AG04449 (cell line): ENCODE results near the gene AGTPBP1.

Experiments
- CTCF ChIA-PET: fragments of 350-600 bp; formaldehyde crosslinking; extraction: SDS; loops from one replicate; lab custom pipeline; 2021; ENCODE audit warnings: antibody characterized with exemption; lab: Yijun Ruan, JAX
- POLR2A ChIA-PET: fragments of 400-600, 350-600 bp; formaldehyde crosslinking; extraction: SDS; loops from one replicate; lab custom pipeline; 2020; ENCODE audit warnings: antibody characterized with exemption, inconsistent platforms; lab: Yijun Ruan, JAX
- DNase-seq: peaks from one replicate; pipeline ENCODE4 v3.0.0-alpha.2; 2010; ENCODE audit warnings: low read depth, low spot score
- H3K4me3 ChIP-seq: 2 replicates; pipeline ENCODE4 v1.5.1; 2011; ENCODE audit warnings: low read depth, mild to moderate bottlenecking, control low read depth, low read length
- CTCF ChIP-seq: IDR thresholded peaks from one replicate; pipeline ENCODE4 v1.5.1; 2011; ENCODE audit warnings: mild to moderate bottlenecking, moderate library complexity, low read length, control low read depth, inconsistent platforms; ENCODE audit not compliant: insufficient read depth; ENCODE audit errors: missing control alignments

The AGTPBP1 gene

GRCh38 chr9:85667374-85667773, 74.4 kb downstream of the AGTPBP1 start:
- ChIA-PET CTCF (no interaction called here), POLR2A (no interaction called here)
- no peak for TF ChIP-seq CTCF
- no peak for DNase-seq
- no peak overlapping the region for H3K4me3 ChIP-seq

- no peak for DNase-seq
- no peak overlapping the region for H3K4me3 ChIP-seq
- CTCF ChIA-PET, result no interaction called here
- no peak for TF ChIP-seq CTCF
- POLR2A ChIA-PET, result no interaction called here
Measured at GRCh38 chr9:85666086-85666485, 75.7 kb downstream of the AGTPBP1 start.

DNA sequence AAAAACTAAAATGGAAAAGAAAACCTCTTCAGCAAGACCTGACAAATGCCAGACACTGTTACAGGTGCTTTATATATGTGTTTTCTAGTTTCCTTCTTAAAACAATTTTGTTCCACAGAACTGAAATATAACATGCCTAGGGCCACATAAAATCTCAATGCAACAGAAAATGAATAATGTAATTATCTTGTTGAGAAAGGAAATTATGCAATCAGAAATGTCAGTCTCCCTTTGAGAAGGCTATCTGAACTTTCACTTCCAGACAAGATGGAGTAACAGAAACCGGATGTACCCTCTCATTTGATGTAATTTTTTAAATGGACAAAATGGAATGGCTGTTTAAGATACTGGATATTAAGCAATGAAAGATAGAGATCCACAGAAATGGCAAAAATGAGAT, 79.2 kb downstream of the AGTPBP1 start:
- no peak for TF ChIP-seq CTCF
- no peak overlapping the region for H3K4me3 ChIP-seq
- ChIA-PET CTCF (no interaction called here), POLR2A (no interaction called here)
- DNase-seq, result no peak

DNA sequence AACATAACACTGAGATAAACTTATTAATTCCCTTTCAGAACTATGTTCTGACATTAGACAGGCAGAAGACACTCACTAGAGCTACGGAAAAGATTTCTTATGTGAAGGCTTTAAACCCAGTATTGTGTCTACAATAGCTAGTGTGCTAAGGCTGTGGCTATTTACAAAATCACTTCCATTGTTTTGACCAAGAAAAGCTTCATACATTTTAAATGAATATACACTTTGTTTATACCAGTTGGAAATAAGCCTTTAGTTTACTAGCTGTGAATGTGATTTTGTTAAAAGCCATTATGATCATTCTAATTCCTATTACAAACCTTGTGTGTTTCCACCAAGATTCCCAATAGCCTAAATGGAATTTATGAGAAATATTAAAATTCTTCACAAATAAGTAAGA, 83.0 kb downstream of the AGTPBP1 start:
- no peak for DNase-seq
- ChIA-PET CTCF (no interaction called here), POLR2A (no interaction called here)
- TF ChIP-seq CTCF, result no peak
- H3K4me3 ChIP-seq, result no peak overlapping the region

GRCh38 chr9:85653153-85653552, 88.6 kb downstream of the AGTPBP1 start:
- ChIA-PET POLR2A (no interaction called here), CTCF (interaction anchor here (0.9 kb wide), 1 partner anchor 45 kb away, joined by 3 read pairs; no protein-coding TSS in a partner anchor)
- no peak overlapping the region for H3K4me3 ChIP-seq
- TF ChIP-seq CTCF, result no peak
- no peak for DNase-seq

DNA sequence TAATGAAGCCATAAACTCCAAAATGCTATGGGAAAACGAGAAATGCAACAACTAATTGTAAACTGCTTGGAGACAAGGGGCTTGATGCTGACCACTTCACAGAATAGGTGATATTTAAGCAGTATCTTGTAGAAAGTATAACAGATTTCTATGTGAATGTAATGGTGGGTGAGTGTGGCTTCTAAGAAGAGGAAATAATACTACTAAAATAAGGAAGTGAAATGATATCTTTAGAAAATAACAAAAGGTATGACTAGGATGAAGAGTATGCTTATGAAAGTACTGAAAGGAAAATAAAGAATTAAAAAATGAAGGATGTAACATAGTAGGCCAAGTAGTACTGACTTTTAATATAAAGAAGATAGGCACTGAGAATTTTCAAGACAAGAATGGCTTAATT, 94.2 kb downstream of the AGTPBP1 start:
- CTCF ChIA-PET, result no interaction called here

More for the DNA sequence above, 94.2 kb downstream of the AGTPBP1 start:
- no peak for TF ChIP-seq CTCF
- POLR2A ChIA-PET, result no interaction called here
- H3K4me3 ChIP-seq, result no peak overlapping the region
- DNase-seq, result no peak
